ENCODE data around the gene PEX14. TPM values are rescaled to one million over a fixed set of nuclear protein-coding genes. Genes with fewer than 3 reads are reported as not detected.

The PEX14 gene
- total and polyA plus RNA-seq, 10 of the 15 experiments (the other 5 are each of a cell fraction or from before 2014, with no cell fraction given), result 1.4 to 23.2 (median 12.0) TPM

- TF ChIP-seq BCL3 (IDR thresholded peaks at IDR 0.05; ENCODE audit: borderline replicate concordance, insufficient read depth, low read depth, low read length, poor library complexity, severe bottlenecking) (no peak), ATF7 (IDR thresholded peaks at IDR 0.05; ENCODE audit: low read depth) (no peak), E2F8 (IDR thresholded peaks at IDR 0.05; ENCODE audit: low read depth, partially characterized antibody) (no peak), NR2C2 (IDR thresholded peaks at IDR 0.05; ENCODE audit: borderline replicate concordance, control insufficient read depth, insufficient read length, low read depth) (peak; percentile 84), SREBF1 (IDR thresholded peaks at IDR 0.05; ENCODE audit: low read length) (no peak), RELA (IDR thresholded peaks at IDR 0.05; ENCODE audit: borderline replicate concordance, partially characterized antibody) (no peak), CBX3 (IDR thresholded peaks at IDR 0.05; ENCODE audit: borderline replicate concordance, low read depth) (no peak), SMAD5 (IDR thresholded peaks at IDR 0.05; ENCODE audit: low read depth) (no peak), TCF3 (IDR thresholded peaks at IDR 0.05; ENCODE audit: borderline replicate concordance, insufficient read depth, low read depth, low read length) (no peak), HDAC6 (IDR thresholded peaks at IDR 0.05; ENCODE audit: unreplicated experiment) (no peak), SMARCA5 (IDR thresholded peaks at IDR 0.05) (no peak)
Observed at GRCh38 chr1:10474613-10475507, at the start of gene PEX14 (continued).
